Activated T-cell treated with anti-CD3 and anti-CD28 coated beads, Interleukin-2, amount 50 U/mL, for 4 hours (primary cell): ENCODE data around the gene EIF3L. TPM values are rescaled to one million over a fixed set of nuclear protein-coding genes. Genes with fewer than 3 reads are reported as not detected.
A peak's percentile ranks its signal among the peaks of the same experiment; 100 is the strongest.

ENCODE experiments used
- ATAC-seq, 2 donors: fragments of 200-7000 bp; cut with Tn5 transposase; one replicate each; pipeline ENCODE4 v1.10.0; 2021
- DNase-seq: peaks from one replicate; pipeline ENCODE4 v3.0.0-alpha.2; 2020
- H3K27me3 Mint-ChIP-seq: one replicate; pipeline ENCODE4 v1.8.0; 2021; ENCODE audit warnings: low read depth, mixed read lengths
- H3K36me3 Mint-ChIP-seq: one replicate; pipeline ENCODE4 v1.8.0; 2022; ENCODE audit warnings: mixed read lengths; ENCODE audit not compliant: insufficient read depth
- H3K4me1 Mint-ChIP-seq: one replicate; pipeline ENCODE4 v1.8.0; 2021; ENCODE audit warnings: low read depth, mixed read lengths
- H3K4me3 Mint-ChIP-seq: one replicate; pipeline ENCODE4 v1.8.0; 2021; ENCODE audit warnings: mild to moderate bottlenecking, moderate library complexity, mixed read lengths
- H3K9me3 Mint-ChIP-seq: one replicate; pipeline ENCODE4 v1.8.0; 2021; ENCODE audit warnings: mixed read lengths
- total RNA-seq, 3 donors: library from RNA; stranded (reverse); gene quantifications; one replicate each; pipeline ENCODE4 v1.2.1, GENCODE V29; 2021

Gene EIF3L
- total RNA-seq, 3 donors from 2014 or later: 448 to 518 (median 461) TPM

DNA sequence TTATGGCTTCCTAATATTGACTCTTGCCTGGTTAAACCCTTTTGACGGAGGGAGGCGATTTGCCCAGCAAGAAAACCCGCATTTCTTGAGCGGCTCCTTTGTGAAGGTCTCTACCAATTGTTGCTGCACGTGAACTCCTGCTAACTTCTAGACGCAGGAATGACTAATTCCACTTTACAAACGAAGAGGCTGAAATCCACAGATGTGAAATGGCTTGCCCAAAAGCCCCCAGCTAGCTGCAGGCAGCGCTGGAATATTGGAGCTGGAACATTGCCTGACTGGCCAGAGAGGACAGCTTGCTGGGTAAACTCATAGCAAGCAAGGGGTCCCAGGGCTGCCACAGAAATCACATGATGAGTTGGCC is 40.9 kb upstream of the EIF3L start:
- H3K36me3 Mint-ChIP-seq: no peaks in the 10 kb centered on the region
- peaks cover 29% of the 10 kb centered on the region for H3K4me1 Mint-ChIP-seq
- ATAC-seq: peak in 1 of 2 donors; percentile 4
- peak overlapping the region; percentile 73 for H3K4me3 Mint-ChIP-seq
- peaks cover 45% of the 10 kb centered on the region for H3K27me3 Mint-ChIP-seq
- H3K9me3 Mint-ChIP-seq: no peaks in the 10 kb centered on the region
- DNase-seq: no peak

DNA sequence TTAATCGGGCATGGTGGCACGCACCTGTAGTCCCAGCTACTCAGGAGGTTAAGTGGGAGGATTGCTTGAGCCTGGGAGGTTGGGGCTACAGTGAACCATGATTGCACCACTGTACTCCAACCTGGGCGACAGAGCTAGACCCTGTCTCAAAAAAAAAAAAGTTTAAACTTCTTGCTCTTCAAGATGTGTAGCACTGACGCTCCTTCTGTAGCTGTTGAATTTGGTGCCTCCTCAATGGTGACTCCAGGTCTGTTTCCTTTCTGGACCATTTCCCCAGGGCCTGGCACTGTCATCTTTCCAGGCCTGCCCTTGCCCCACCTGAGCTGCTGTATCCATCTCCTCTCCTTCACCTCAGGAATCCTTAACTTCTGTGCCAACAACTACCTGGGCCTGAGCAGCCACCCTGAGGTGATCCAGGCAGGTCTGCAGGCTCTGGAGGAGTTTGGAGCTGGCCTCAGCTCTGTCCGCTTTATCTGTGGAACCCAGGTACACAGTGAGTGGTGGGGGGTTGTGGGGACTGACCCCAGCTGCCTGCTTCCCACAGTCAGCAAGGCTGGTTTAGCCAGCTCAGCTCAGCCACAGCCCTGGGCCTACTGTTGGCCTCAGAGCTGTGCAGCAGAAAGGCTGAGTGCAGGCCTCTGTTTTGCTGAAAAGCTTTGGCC is 39.4 kb upstream of the EIF3L start:
- H3K4me1 Mint-ChIP-seq: peaks cover 26% of the 10 kb centered on the region
- DNase-seq: no peak
- H3K9me3 Mint-ChIP-seq: no peaks in the 10 kb centered on the region
- H3K36me3 Mint-ChIP-seq: no peaks in the 10 kb centered on the region
- ATAC-seq: no peak
- H3K27me3 Mint-ChIP-seq: peaks cover 40% of the 10 kb centered on the region
- H3K4me3 Mint-ChIP-seq: no peak overlapping the region

DNA sequence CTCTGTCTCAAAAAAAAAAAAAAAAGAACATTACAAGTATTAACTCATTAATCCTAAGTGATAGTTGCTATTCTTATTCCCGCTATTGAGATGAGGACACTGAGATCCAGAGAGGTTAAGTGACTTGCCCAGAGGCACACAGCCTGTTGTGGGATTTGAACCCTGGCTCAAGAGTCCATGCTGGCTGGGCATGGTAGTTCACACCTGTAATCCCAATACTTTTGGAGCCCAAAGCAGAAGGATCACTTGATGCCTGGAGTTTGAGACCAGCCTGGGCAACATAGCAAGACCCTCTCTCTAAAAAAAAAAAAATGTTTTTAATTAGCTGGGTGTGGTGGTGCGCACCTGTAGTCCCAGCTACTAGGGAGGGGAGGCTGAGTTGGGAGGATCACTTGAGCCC is 37.4 kb upstream of the EIF3L start:
- no peaks in the 10 kb centered on the region for H3K9me3 Mint-ChIP-seq
- ATAC-seq (no peak), DNase-seq (no peak)
- H3K27me3 Mint-ChIP-seq: peaks cover 25% of the 10 kb centered on the region
- H3K4me1 Mint-ChIP-seq: peaks cover 12% of the 10 kb centered on the region
- no peaks in the 10 kb centered on the region for H3K36me3 Mint-ChIP-seq
- no peak overlapping the region for H3K4me3 Mint-ChIP-seq

DNA sequence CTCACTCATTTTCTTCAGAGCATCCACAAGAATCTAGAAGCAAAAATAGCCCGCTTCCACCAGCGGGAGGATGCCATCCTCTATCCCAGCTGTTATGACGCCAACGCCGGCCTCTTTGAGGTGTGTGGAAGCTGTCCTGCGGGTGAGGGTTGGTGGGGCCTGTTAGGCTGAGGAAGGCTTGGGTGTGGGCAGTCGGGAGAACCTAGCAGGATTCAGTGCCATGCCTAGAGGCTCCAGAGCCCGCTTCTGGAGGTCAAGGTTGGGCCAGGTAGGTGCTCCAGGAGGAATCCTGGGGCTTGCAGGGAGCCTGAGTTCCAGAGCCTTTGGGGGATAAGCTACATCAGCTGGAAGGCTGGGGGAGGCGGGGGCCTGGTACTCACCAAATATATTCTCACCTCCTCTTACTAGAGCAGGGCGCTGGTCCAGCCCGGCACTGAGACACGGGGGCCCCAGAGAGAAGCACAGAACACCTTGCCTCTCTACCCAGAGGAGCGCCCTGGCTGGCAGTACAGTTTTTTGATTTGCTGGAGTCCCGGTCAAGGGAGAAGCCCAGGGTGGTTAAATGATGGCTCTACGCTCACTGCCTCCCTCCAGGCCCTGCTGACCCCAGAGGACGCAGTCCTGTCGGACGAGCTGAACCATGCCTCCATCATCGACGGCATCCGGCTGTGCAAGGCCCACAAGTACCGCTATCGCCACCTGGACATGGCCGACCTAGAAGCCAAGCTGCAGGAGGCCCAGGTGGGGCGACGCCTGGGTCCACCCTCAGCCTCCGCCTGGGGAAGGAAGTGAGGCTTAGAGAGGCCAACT is 36.1 kb upstream of the EIF3L start:
- peaks cover 11% of the 10 kb centered on the region for H3K4me1 Mint-ChIP-seq
- ATAC-seq: no peak
- H3K9me3 Mint-ChIP-seq: no peaks in the 10 kb centered on the region
- H3K36me3 Mint-ChIP-seq: peaks cover 3% of the 10 kb centered on the region
- H3K4me3 Mint-ChIP-seq: no peak overlapping the region
- DNase-seq: no peak
- H3K27me3 Mint-ChIP-seq: peaks cover 22% of the 10 kb centered on the region

DNA sequence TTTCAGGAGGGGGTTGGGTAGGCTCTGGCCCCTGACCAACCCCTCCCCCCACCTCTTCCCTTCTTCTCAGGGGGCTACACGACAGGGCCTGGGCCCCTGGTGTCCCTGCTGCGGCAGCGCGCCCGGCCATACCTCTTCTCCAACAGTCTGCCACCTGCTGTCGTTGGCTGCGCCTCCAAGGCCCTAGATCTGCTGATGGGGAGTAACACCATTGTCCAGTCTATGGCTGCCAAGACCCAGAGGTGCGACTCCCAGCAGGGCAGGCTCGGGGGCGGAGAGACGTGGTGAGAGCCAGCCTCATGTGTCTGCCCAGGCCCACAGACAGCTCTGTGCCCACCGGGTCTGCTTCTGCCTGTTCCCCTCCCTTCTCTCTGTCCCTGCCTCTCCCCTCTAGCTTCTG is 33.6 kb upstream of the EIF3L start:
- Mint-ChIP-seq H3K36me3 (peaks cover 3% of the 10 kb centered on the region), H3K27me3 (peaks cover 16% of the 10 kb centered on the region), H3K4me1 (peaks cover 12% of the 10 kb centered on the region), H3K4me3 (no peak overlapping the region), H3K9me3 (no peaks in the 10 kb centered on the region)
- no peak for DNase-seq
- ATAC-seq: no peak

DNA sequence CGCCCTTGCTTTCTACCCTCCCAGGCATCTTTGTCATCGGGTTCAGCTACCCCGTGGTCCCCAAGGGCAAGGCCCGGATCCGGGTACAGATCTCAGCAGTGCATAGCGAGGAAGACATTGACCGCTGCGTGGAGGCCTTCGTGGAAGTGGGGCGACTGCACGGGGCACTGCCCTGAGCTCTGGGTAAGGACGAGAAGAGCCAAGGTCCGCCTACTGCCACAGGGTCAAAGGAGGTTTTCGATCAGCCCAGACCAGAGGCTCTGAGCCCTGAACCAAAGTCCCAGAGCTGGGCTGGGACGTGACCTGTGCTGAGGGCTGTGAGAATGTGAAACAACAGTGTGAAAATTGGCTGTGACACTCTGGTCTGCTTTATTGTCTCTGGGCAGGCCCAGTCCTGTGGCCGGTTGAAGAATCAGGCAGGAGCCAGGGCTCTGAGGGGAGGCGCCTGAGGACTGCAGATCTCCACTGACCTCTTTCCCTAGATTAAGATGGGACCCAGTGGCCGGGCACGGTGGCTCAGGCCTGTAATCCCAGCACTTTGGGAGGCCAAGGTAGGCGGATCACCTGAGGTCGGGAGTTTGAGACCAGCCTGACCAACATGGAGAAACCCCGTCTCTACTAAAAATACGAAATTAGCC is 32.6 kb upstream of the EIF3L start:
- Mint-ChIP-seq H3K4me1 (peaks cover 12% of the 10 kb centered on the region), H3K36me3 (peaks cover 3% of the 10 kb centered on the region), H3K4me3 (no peak overlapping the region), H3K27me3 (peaks cover 17% of the 10 kb centered on the region), H3K9me3 (no peaks in the 10 kb centered on the region)
- DNase-seq (no peak), ATAC-seq (no peak)

DNA sequence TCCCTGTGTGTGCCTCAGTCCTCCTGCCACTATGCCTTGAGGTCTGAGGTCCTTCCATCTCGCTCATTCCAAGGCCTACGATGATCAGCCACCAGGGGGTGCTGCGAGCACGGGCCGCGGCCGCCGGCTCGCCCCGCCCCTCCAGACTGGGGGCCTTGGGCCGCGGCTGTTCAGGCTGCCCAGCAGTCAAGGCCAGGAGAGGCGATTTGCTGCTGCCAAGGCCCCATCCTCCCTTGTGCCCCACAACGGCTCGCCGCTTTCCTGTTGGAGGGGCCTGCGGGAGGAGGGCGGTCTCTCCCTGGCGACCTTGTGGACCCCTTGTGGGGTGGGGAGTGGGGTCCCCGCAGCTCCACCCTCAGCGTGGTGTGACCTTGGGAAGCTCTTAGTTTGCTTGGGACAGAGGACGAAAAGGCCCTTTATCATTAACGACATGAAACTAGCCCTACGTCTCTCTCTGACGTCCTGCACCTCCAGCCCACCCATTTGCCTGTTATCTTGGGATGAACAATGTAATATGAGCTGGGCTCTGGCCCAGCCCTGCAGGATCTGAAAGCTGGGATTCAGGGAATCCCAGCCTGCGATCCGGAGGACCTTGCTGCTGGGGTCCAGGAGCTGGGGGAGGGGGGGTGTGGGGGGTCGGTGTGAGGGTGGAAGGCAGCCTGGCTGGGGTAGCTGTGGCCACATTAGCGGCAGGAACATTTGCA is 31.4 kb upstream of the EIF3L start:
- Mint-ChIP-seq H3K4me3 (peak overlapping the region; percentile 29), H3K27me3 (peaks cover 17% of the 10 kb centered on the region), H3K9me3 (no peaks in the 10 kb centered on the region), H3K4me1 (peaks cover 12% of the 10 kb centered on the region), H3K36me3 (peaks cover 3% of the 10 kb centered on the region)
- peak; percentile 86 to 88 for ATAC-seq
- peak; percentile 83 for DNase-seq

DNA sequence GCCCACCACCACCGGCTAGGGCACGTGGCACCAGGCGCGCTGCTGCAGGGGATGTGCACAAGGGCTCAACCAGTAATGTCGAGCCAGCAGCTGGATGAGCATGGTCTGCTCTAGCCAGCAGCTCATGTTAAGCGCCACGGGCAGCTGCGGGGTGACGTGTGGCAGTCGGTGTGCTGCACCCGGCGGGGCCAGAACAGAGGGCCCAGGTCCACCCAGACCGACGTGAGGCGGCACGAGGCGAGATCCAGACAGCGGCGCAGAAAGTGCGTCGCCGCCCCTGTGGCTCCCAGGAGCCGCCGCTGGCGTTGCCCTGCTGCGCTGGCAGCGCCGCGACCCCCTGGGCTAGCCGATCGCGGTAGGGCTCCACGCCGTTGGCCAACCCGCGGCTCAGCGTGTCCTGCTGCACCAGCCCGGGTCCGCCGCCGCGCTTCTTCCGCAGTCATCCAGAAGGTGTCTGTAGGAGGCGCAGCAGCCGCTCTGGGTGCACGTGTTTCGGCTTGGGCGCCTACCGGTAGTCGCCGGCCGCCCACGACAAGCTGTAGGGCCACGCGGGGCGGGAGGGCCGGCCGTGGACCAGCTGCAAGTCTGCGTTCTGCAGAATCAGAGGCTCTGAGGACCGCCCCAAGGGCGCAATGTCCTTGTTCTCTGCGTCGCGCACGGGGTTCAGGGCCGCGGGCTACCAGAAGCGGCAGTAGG is 30.7 kb upstream of the EIF3L start:
- Mint-ChIP-seq H3K36me3 (peaks cover 3% of the 10 kb centered on the region), H3K4me3 (peak overlapping the region; percentile 57), H3K4me1 (peaks cover 12% of the 10 kb centered on the region), H3K27me3 (peaks cover 22% of the 10 kb centered on the region), H3K9me3 (no peaks in the 10 kb centered on the region)
- ATAC-seq (peak; percentile 77 to 79), DNase-seq (peak; percentile 56)

DNA sequence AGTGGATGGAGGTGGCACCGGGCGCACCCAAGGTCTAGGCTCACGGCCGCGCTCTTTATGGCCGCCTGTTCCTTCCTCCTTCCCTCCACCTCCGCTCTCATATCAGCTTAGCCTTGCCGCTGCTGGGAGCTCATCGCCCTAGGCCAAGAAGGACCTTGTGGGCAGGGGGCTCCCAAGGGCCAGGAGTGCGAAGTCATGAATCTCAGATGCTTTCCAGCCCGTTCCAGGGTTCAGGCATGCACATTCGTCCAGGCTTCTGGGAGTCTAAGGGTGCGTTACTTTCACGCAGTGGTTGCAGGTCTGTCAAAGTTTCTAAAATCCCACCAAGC is 30.1 kb upstream of the EIF3L start:
- Mint-ChIP-seq H3K4me1 (peaks cover 12% of the 10 kb centered on the region), H3K36me3 (peaks cover 3% of the 10 kb centered on the region), H3K9me3 (no peaks in the 10 kb centered on the region), H3K4me3 (peak overlapping the region; percentile 57), H3K27me3 (peaks cover 27% of the 10 kb centered on the region)
- no peak for ATAC-seq
- no peak for DNase-seq

DNA sequence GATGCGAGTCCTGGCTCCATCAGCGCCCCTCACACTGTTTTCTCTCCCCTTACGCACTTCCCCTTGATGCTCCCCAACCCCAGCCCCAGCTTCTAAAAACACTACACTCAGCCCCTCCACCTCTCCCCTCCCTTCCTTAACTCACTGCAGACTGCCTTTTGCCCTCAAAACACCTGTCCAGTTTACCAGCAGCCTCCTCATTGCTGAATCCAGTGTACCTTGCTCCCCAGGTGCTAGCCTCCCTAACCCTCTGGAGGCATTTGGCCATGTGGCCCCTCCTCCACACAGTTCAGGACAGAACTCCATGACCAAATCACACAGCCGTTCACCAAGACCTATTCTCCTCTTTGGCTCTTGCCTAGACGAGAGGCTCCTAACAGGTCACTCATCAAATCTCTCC is 28.9 kb upstream of the EIF3L start:
- ATAC-seq: no peak
- Mint-ChIP-seq H3K4me3 (no peak overlapping the region), H3K36me3 (peaks cover 3% of the 10 kb centered on the region), H3K9me3 (no peaks in the 10 kb centered on the region), H3K27me3 (peaks cover 30% of the 10 kb centered on the region), H3K4me1 (peaks cover 15% of the 10 kb centered on the region)
- no peak for DNase-seq

DNA sequence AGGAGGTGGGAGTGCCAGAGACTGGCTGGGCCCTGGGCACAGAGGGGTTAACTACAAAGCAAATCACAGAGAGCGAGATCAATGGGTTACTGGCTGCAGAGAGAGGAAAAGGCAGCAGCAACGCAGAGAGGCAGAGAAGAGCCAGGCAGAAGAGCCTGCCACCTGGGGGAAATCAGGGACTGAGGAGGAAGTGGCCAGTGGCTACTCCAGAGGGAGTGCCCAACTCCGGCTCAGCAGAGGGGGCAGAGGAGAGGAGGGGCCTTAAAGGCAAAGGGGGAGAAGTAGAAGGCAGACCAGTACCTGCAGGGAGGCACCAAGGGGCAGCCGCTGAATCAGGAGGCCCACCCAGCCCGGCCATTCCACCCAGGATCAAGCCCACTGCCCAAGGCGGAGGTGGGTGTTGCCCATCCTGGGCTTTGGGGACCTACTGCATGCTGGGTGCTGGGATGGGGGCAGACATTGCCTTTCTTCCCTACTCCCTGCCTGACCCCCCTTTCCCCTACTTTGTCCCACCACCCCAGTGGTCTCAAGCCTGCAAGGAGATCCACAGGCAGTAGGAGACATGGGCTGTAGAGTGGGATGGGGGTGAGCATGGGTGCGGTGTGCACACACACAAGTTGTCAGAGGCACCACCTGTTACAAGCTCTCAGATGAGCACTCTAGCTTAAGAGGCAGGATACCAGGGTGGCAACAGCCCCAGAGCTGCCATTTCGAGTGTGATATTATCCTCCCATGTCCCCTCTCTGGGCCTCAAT is 27.0 kb upstream of the EIF3L start:
- ATAC-seq (no peak), DNase-seq (no peak)
- Mint-ChIP-seq H3K4me1 (peaks cover 15% of the 10 kb centered on the region), H3K9me3 (no peaks in the 10 kb centered on the region), H3K27me3 (peaks cover 32% of the 10 kb centered on the region), H3K36me3 (peaks cover 3% of the 10 kb centered on the region), H3K4me3 (no peak overlapping the region)

DNA sequence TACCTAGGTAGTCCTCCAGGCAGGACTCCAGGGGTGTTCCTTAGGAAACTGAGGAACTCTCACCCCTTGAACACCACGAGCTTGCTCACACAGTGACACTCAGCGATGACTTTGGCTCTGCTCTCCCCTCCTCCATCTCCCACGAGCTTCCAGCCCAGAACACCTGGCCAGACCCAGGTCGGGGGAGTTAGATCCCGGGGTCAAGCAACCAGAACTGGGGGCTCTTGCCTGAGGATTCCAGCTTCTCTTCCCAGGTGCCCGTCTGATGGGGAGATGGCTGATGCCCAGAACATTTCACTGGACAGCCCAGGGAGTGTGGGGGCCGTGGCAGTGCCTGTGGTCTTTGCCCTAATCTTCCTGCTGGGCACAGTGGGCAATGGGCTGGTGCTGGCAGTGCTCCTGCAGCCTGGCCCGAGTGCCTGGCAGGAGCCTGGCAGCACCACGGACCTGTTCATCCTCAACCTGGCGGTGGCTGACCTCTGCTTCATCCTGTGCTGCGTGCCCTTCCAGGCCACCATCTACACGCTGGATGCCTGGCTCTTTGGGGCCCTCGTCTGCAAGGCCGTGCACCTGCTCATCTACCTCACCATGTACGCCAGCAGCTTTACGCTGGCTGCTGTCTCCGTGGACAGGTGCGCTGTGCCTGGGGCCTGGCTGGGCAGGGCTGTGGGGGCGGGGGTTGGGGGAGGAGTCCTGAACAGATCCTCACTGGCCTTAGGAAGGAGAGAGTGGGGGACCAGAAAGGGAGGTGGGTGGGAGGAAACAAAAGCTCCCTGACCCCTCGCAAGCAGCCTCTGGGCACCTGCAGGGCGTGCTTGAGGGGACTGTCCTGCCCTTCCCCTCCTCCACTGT is 25.9 kb upstream of the EIF3L start, which contains the start of gene GALR3:
GALR3 (plus strand) TSS at position 249 of the 852 bp plus-strand sequence; CDS start at position 274, 25 bp downstream.
- Mint-ChIP-seq H3K9me3 (no peaks in the 10 kb centered on the region), H3K27me3 (peaks cover 29% of the 10 kb centered on the region), H3K4me1 (peaks cover 7% of the 10 kb centered on the region), H3K36me3 (no peaks in the 10 kb centered on the region), H3K4me3 (peak within 1 kb of the TSS; percentile 29)
- no peak for ATAC-seq
- DNase-seq: no peak
